ENCODE data around the gene TEX101. TPM values are rescaled to one million over a fixed set of nuclear protein-coding genes. Genes with fewer than 3 reads are reported as not detected.
"Not testable (repeated sequence)": the region's sequence is repeated elsewhere in the genome, so short reads cannot be mapped to it uniquely, and the experiment has no call there.

TEX101 gene
- total RNA-seq, 1 experiment from 2014 or later = not detected

- Mint-ChIP-seq H3K4me3 (no peak overlapping the region), H3K9me3 (peaks cover 10 to 38% of the 10 kb centered on the region in 2 experiments), H3K4me1 (peaks cover 6 to 8% of the 10 kb centered on the region in 2 experiments; a peak in 3 of 4 replicates), H3K27me3 (ENCODE audit: low read depth) (no peaks in the 10 kb centered on the region; the same call in 1 of the 2 replicates), H3K27ac (no peak overlapping the region), H3K36me3 (ENCODE audit: insufficient read depth in 1 of 3, low read depth in 3 of 3) (peaks cover 1 to 7% (median 2%) of the 10 kb centered on the region in 3 experiments; a peak in 4 of 7 replicates)
- H3K27ac ChIP-seq (ENCODE audit: insufficient read length, low read depth, low read length) = no peak overlapping the region
- no peak overlapping the region for H2BK12ac ChIP-seq (ENCODE audit: insufficient read length, low read depth, low read length)
- no peak for DNase-seq
- no peak overlapping the region for H3K14ac ChIP-seq (ENCODE audit: insufficient read depth, low read length)
- no peak overlapping the region for H2BK20ac ChIP-seq (ENCODE audit: low read depth, low read length, poor library complexity, severe bottlenecking)
- no peaks in the 10 kb centered on the region for H3K79me2 ChIP-seq (ENCODE audit: insufficient read depth, low read length)
- no peak overlapping the region for H3K4ac ChIP-seq (ENCODE audit: low read depth, low read length)
- no peak overlapping the region for H2AK5ac ChIP-seq (ENCODE audit: insufficient read length, low read length)
- H3K79me1 ChIP-seq (ENCODE audit: insufficient read depth, low read depth, low read length, poor library complexity, severe bottlenecking) = no peaks in the 10 kb centered on the region
- no peak overlapping the region for H3K56ac ChIP-seq (ENCODE audit: insufficient read length, low read depth, low read length)
- H4K5ac ChIP-seq (ENCODE audit: insufficient read length, low read depth, low read length) = no peak overlapping the region
- no peak overlapping the region for H2AFZ ChIP-seq (ENCODE audit: low read length)
- no peaks in the 10 kb centered on the region for H4K20me1 ChIP-seq (ENCODE audit: control insufficient read depth, insufficient read depth, insufficient read length)
- no peak overlapping the region for H4K91ac ChIP-seq (ENCODE audit: insufficient read length, low read depth, low read length)
- H2BK15ac ChIP-seq (ENCODE audit: low read depth, low read length) = no peak overlapping the region
- no peaks in the 10 kb centered on the region for H3K9me3 ChIP-seq (ENCODE audit: control insufficient read depth, low read depth, low read length)
- no peak overlapping the region for H4K8ac ChIP-seq (replicated peaks; ENCODE audit: insufficient read length, low read depth, low read length)
- no peaks in the 10 kb centered on the region; the same call in 1 of the 2 replicates for H3K4me1 ChIP-seq (ENCODE audit: insufficient read depth, low read length)
- WGBS (ENCODE audit: extremely low coverage, insufficient read length, low lambda C conversion rate) = no CpG with 5 or more reads among the region's 4 CpGs
- no peak overlapping the region for H3T11ph ChIP-seq (ENCODE audit: low read length)
- no peaks in the 10 kb centered on the region for H3K23me2 ChIP-seq (ENCODE audit: insufficient read length, low read depth, low read length, poor library complexity, severe bottlenecking)
- H3K9ac ChIP-seq (ENCODE audit: extremely low read depth, insufficient read length, low read length) = no peak overlapping the region
- no peak overlapping the region for H3K18ac ChIP-seq (ENCODE audit: insufficient read length, low read depth, low read length)
- TF ChIP-seq CTCF (conservative IDR thresholded peaks at IDR 0.05) = no peak
- H3K27me3 ChIP-seq (ENCODE audit: insufficient read depth, low read length) = no peaks in the 10 kb centered on the region
- no peak overlapping the region for H2BK5ac ChIP-seq (ENCODE audit: insufficient read length, low read length)
- no peak overlapping the region for H3K23ac ChIP-seq (ENCODE audit: insufficient read length, low read depth, low read length)
- no peak overlapping the region for H2BK120ac ChIP-seq (ENCODE audit: low read depth, low read length, poor library complexity, severe bottlenecking)
- H3K4me2 ChIP-seq (ENCODE audit: insufficient read depth, insufficient read length, low read length) = no peak overlapping the region
These were observed 33.8 kb upstream of the TEX101 start for GRCh38 chr19:43380771-43381386.

- not testable (repeated sequence) for H3K27me3 ChIP-seq (ENCODE audit: insufficient read depth, low read length); H3K27ac ChIP-seq (ENCODE audit: insufficient read length, low read depth, low read length); H3K27me3 Mint-ChIP-seq (ENCODE audit: low read depth); H3K79me1 ChIP-seq (ENCODE audit: insufficient read depth, low read depth, low read length, poor library complexity, severe bottlenecking); H3K56ac ChIP-seq (ENCODE audit: insufficient read length, low read depth, low read length); H3K23me2 ChIP-seq (ENCODE audit: insufficient read length, low read depth, low read length, poor library complexity, severe bottlenecking); H3K36me3 Mint-ChIP-seq (ENCODE audit: insufficient read depth in 1 of 3, low read depth in 3 of 3); H3T11ph ChIP-seq (ENCODE audit: low read length); H2BK20ac ChIP-seq (ENCODE audit: low read depth, low read length, poor library complexity, severe bottlenecking); H4K8ac ChIP-seq (replicated peaks; ENCODE audit: insufficient read length, low read depth, low read length); H2BK5ac ChIP-seq (ENCODE audit: insufficient read length, low read length); H3K4me1 ChIP-seq (ENCODE audit: insufficient read depth, low read length); H4K5ac ChIP-seq (ENCODE audit: insufficient read length, low read depth, low read length); H3K4me2 ChIP-seq (ENCODE audit: insufficient read depth, insufficient read length, low read length); DNase-seq; H4K20me1 ChIP-seq (ENCODE audit: control insufficient read depth, insufficient read depth, insufficient read length); H2BK12ac ChIP-seq (ENCODE audit: insufficient read length, low read depth, low read length); H3K18ac ChIP-seq (ENCODE audit: insufficient read length, low read depth, low read length); H3K23ac ChIP-seq (ENCODE audit: insufficient read length, low read depth, low read length); H2AFZ ChIP-seq (ENCODE audit: low read length); H3K4me1 Mint-ChIP-seq; H3K14ac ChIP-seq (ENCODE audit: insufficient read depth, low read length); H2AK5ac ChIP-seq (ENCODE audit: insufficient read length, low read length); H3K27ac Mint-ChIP-seq; H3K4ac ChIP-seq (ENCODE audit: low read depth, low read length); H2BK120ac ChIP-seq (ENCODE audit: low read depth, low read length, poor library complexity, severe bottlenecking); H3K9ac ChIP-seq (ENCODE audit: extremely low read depth, insufficient read length, low read length); H4K91ac ChIP-seq (ENCODE audit: insufficient read length, low read depth, low read length); H3K9me3 ChIP-seq (ENCODE audit: control insufficient read depth, low read depth, low read length); H3K4me3 Mint-ChIP-seq; H3K79me2 ChIP-seq (ENCODE audit: insufficient read depth, low read length); H2BK15ac ChIP-seq (ENCODE audit: low read depth, low read length)
- H3K9me3 Mint-ChIP-seq = peaks cover 14 to 41% of the 10 kb centered on the region in 2 experiments
- WGBS (ENCODE audit: extremely low coverage, insufficient read length, low lambda C conversion rate) = no CpG with 5 or more reads among the region's 12 CpGs
These were observed 32.0 kb upstream of the TEX101 start for GRCh38 chr19:43382586-43383216.

Measured in H9 (cell line).